Bronchial epithelial cell (primary cell): ENCODE data around the gene PPP3CA. TPM values are rescaled to one million over a fixed set of nuclear protein-coding genes. Genes with fewer than 3 reads are reported as not detected.

Experiments
- DNase-seq: peaks from one replicate; pipeline ENCODE4 v3.0.0-alpha.2; 2010; ENCODE audit warnings: low read depth
- FAIRE-seq: peaks from 2 replicates; lab custom pipeline; 2011; peaks lifted over from hg19 to GRCh38; lab: Jason Lieb, UNC
- H3K27me3 ChIP-seq: 2 replicates; pipeline ENCODE4 v1.5.1; 2011; ENCODE audit warnings: low read length; ENCODE audit not compliant: control insufficient read depth, insufficient read depth
- H3K36me3 ChIP-seq: 2 replicates; pipeline ENCODE4 v1.5.1; 2011; ENCODE audit warnings: low read length; ENCODE audit not compliant: control insufficient read depth, insufficient read depth
- H3K4me3 ChIP-seq: 2 replicates; pipeline ENCODE4 v1.5.1; 2011; ENCODE audit warnings: mild to moderate bottlenecking, low read depth, low read length, control low read depth
- CTCF ChIP-seq: IDR thresholded peaks from 2 replicates; pipeline ENCODE4 v1.5.1; 2011; ENCODE audit warnings: mild to moderate bottlenecking, moderate library complexity, low read length, control low read depth, inconsistent platforms; ENCODE audit not compliant: insufficient read depth, severe bottlenecking
- total RNA-seq: library from RNA; depleted of rRNA; stranded (reverse); fragments of >200 nt; gene quantifications from 2 replicates; pipeline ENCODE4 v1.2.1, GENCODE V29; 2014

The PPP3CA gene
- total RNA-seq, 1 donor from 2014 or later, result 48.2 TPM

GRCh38 chr4:101285985-101286384, 61.3 kb downstream of the PPP3CA start:
- DNase-seq, result no peak
- Histone ChIP-seq H3K4me3 (no peak overlapping the region), H3K27me3 (no peaks in the 10 kb centered on the region), H3K36me3 (no peaks in the 10 kb centered on the region)
- no peak for FAIRE-seq
- TF ChIP-seq CTCF, result no peak

- H3K27me3 ChIP-seq, result no peaks in the 10 kb centered on the region
- no peak overlapping the region for H3K4me3 ChIP-seq
- TF ChIP-seq CTCF, result no peak
- H3K36me3 ChIP-seq, result no peaks in the 10 kb centered on the region
- FAIRE-seq, result no peak
- DNase-seq, result peak; percentile 34
These were observed 62.8 kb downstream of the PPP3CA start for GRCh38 chr4:101284546-101284945.

- Histone ChIP-seq H3K27me3 (no peaks in the 10 kb centered on the region), H3K36me3 (no peaks in the 10 kb centered on the region), H3K4me3 (no peak overlapping the region)
- FAIRE-seq (no peak), DNase-seq (no peak)
- TF ChIP-seq CTCF, result no peak
These were observed 63.9 kb downstream of the PPP3CA start for GRCh38 chr4:101283434-101283833.

- TF ChIP-seq CTCF, result no peak
- no peak for FAIRE-seq
- Histone ChIP-seq H3K4me3 (no peak overlapping the region), H3K27me3 (no peaks in the 10 kb centered on the region), H3K36me3 (no peaks in the 10 kb centered on the region)
- no peak for DNase-seq
These were observed 65.1 kb downstream of the PPP3CA start for GRCh38 chr4:101282076-101282844.

GRCh38 chr4:101280866-101281600, 66.3 kb downstream of the PPP3CA start:
- TF ChIP-seq CTCF, result no peak
- no peaks in the 10 kb centered on the region for H3K36me3 ChIP-seq
- no peaks in the 10 kb centered on the region for H3K27me3 ChIP-seq
- H3K4me3 ChIP-seq, result no peak overlapping the region
- no peak for DNase-seq
- FAIRE-seq, result no peak
